Activated CD4-positive, alpha-beta T cell treated with anti-CD3 and anti-CD28 coated beads, Interleukin-2, amount 50 U/mL, for 24 hours (primary cell): Measurements from ENCODE around the gene KLHL18.
"Not testable (repeated sequence)": the region's sequence is repeated elsewhere in the genome, so short reads cannot be mapped to it uniquely, and the experiment has no call there.

Source experiments
- DNase-seq, 2 donors: peaks; one replicate each; pipeline ENCODE4 v3.0.0-alpha.2; 2020; ENCODE audit warnings: low read depth in 1 of 2, low spot score in 1 of 2

KLHL18 gene

GRCh38 chr3:47282424-47283192 is at the start of gene KLHL18, which contains the start of gene KIF9:
Gene KLHL18 (plus strand): TSS chr3:47282944. CDS start chr3:47282966, 22 bp downstream.
Gene KIF9 (minus strand): TSS chr3:47282799. CDS start chr3:47277374, 5,425 bp downstream.
- DNase-seq: peak; percentile 91 to 98

- no peak for DNase-seq
Measured at GRCh38 chr3:47238017-47238416, 44.7 kb upstream of the KLHL18 start.

- DNase-seq: no peak
Measured at GRCh38 chr3:47239929-47240328, 42.8 kb upstream of the KLHL18 start.

GRCh38 chr3:47243419-47244147 is 39.2 kb upstream of the KLHL18 start:
- no peak for DNase-seq

GRCh38 chr3:47244531-47245100 is 38.1 kb upstream of the KLHL18 start:
- DNase-seq: no peak

GRCh38 chr3:47245271-47245670 is 37.5 kb upstream of the KLHL18 start:
- no peak for DNase-seq

- no peak for DNase-seq
Measured at GRCh38 chr3:47247131-47248064, 35.3 kb upstream of the KLHL18 start.

GRCh38 chr3:47250309-47251060 is 32.3 kb upstream of the KLHL18 start:
- DNase-seq: no peak

GRCh38 chr3:47251085-47251484 is 31.7 kb upstream of the KLHL18 start:
- not testable (repeated sequence) for DNase-seq

- no peak for DNase-seq
Measured at GRCh38 chr3:47251689-47252088, 31.1 kb upstream of the KLHL18 start.

- DNase-seq: not testable (repeated sequence)
Measured at GRCh38 chr3:47256331-47256730, 26.4 kb upstream of the KLHL18 start.

GRCh38 chr3:47259114-47259513 is 23.6 kb upstream of the KLHL18 start:
- no peak for DNase-seq

GRCh38 chr3:47260605-47261004 is 22.1 kb upstream of the KLHL18 start:
- DNase-seq: no peak

- DNase-seq: no peak
Measured at GRCh38 chr3:47261301-47261700, 21.4 kb upstream of the KLHL18 start.

GRCh38 chr3:47265008-47265407 is 17.7 kb upstream of the KLHL18 start:
- DNase-seq: no peak

- DNase-seq: no peak
Measured at GRCh38 chr3:47265725-47266428, 16.9 kb upstream of the KLHL18 start.

- no peak for DNase-seq
Measured at GRCh38 chr3:47266709-47267489, 15.8 kb upstream of the KLHL18 start.

- DNase-seq: no peak
Measured at GRCh38 chr3:47267490-47267824, 15.3 kb upstream of the KLHL18 start.

- DNase-seq: no peak
Measured at GRCh38 chr3:47270526-47270925, 12.2 kb upstream of the KLHL18 start.
